ENCODE data around the gene STRIP2.
"Not testable (repeated sequence)": the region's sequence is repeated elsewhere in the genome, so short reads cannot be mapped to it uniquely, and the experiment has no call there.

STRIP2 gene

GRCh38 chr7:129471402-129471827 is 37.2 kb downstream of the STRIP2 start:
- Histone ChIP-seq H3K27ac (ENCODE audit: extremely low read depth, low read depth, low read length) (no peak overlapping the region), H3K9me3 (ENCODE audit: control insufficient read depth, insufficient read depth, low read depth, low read length) (no peaks in the 10 kb centered on the region), H3K4me1 (ENCODE audit: control insufficient read depth, insufficient read depth, low read length) (no peaks in the 10 kb centered on the region), H3K36me3 (ENCODE audit: control insufficient read depth in 2 of 2, insufficient read depth in 1 of 2, low read length in 2 of 2) (peaks cover 0 to 33% of the 10 kb centered on the region in 2 experiments), H3K4me3 (ENCODE audit: low read depth, low read length) (no peak overlapping the region)
- TF ChIP-seq ZSCAN30 (tag by site-specific recombination; IDR thresholded peaks at IDR 0.05) (no peak), ZNF600 (tag by site-specific recombination; IDR thresholded peaks at IDR 0.05) (no peak), SCRT2 (tag by site-specific recombination; IDR thresholded peaks at IDR 0.05) (0 out of 2 replicates have a peak, but pooled peaks have one; percentile 0)
- POLR2A ChIA-PET = interaction anchor here (0.8 kb wide), 1 partner anchor 43 kb away, joined by 3 read pairs; no protein-coding TSS in a partner anchor
- CTCF ChIA-PET = interaction anchor here (0.5 to 6.6 kb wide), 26 partner anchors 9 to 337 kb away, joined by 3 to 74 read pairs (median 4); no protein-coding TSS in a partner anchor

GRCh38 chr7:129475931-129476330 is 41.7 kb downstream of the STRIP2 start:
- peaks cover under 1 to 13% of the 10 kb centered on the region in 2 experiments; a peak in 2 of 3 replicates for H3K36me3 ChIP-seq (ENCODE audit: control insufficient read depth in 2 of 2, insufficient read depth in 1 of 2, low read length in 2 of 2)
- CTCF ChIA-PET = interaction anchor here (0.7 kb wide), 1 partner anchor 42 kb away, joined by 5 read pairs; no protein-coding TSS in a partner anchor
- H3K27ac ChIP-seq (ENCODE audit: extremely low read depth, low read depth, low read length); H3K9me3 ChIP-seq (ENCODE audit: control insufficient read depth, insufficient read depth, low read depth, low read length); H3K4me3 ChIP-seq (ENCODE audit: low read depth, low read length); POLR2A ChIA-PET; H3K4me1 ChIP-seq (ENCODE audit: control insufficient read depth, insufficient read depth, low read length): not testable (repeated sequence)

- CTCF ChIA-PET = interaction anchor here (0.7 to 1.7 kb wide), 2 partner anchors 43 to 258 kb away, joined by 4 to 5 read pairs; no protein-coding TSS in a partner anchor
- H3K36me3 ChIP-seq (ENCODE audit: control insufficient read depth in 2 of 2, insufficient read depth in 1 of 2, low read length in 2 of 2) = peaks cover 5 to 13% of the 10 kb centered on the region in 2 experiments; a peak in 2 of 3 replicates
- POLR2A ChIA-PET = not testable (repeated sequence)
Observed at GRCh38 chr7:129476398-129476797, 42.2 kb downstream of the STRIP2 start.

GRCh38 chr7:129479831-129480230 is 45.6 kb downstream of the STRIP2 start:
- ChIA-PET CTCF (interaction anchor here (0.6 to 0.9 kb wide), 3 partner anchors 46 to 471 kb away, joined by 3 to 7 read pairs (median 5); no protein-coding TSS in a partner anchor), POLR2A (no interaction called here)
- H3K4me3 ChIP-seq (ENCODE audit: low read depth, low read length) = no peak overlapping the region
- H3K4me1 ChIP-seq (ENCODE audit: control insufficient read depth, insufficient read depth, low read length) = no peaks in the 10 kb centered on the region
- peaks cover 8% of the 10 kb centered on the region in 2 experiments; a peak in 2 of 3 replicates for H3K36me3 ChIP-seq (ENCODE audit: control insufficient read depth in 2 of 2, insufficient read depth in 1 of 2, low read length in 2 of 2)
- TF ChIP-seq PRDM4 (tag by site-specific recombination; IDR thresholded peaks at IDR 0.05) (no peak), ZNF404 (tag by site-specific recombination; IDR thresholded peaks at IDR 0.05) (no peak), INSM2 (tag by site-specific recombination; IDR thresholded peaks at IDR 0.05) (no peak), GFI1B (tag by site-specific recombination; IDR thresholded peaks at IDR 0.05) (no peak), ZNF510 (tag by site-specific recombination; IDR thresholded peaks at IDR 0.05; ENCODE audit: insufficient replicate concordance) (peak; percentile 94), ZNF16 (tag by site-specific recombination; IDR thresholded peaks at IDR 0.05; ENCODE audit: low read depth) (no peak), ZNF362 (tag by site-specific recombination; IDR thresholded peaks at IDR 0.05) (no peak)
- H3K9me3 ChIP-seq (ENCODE audit: control insufficient read depth, insufficient read depth, low read depth, low read length) = no peaks in the 10 kb centered on the region
- H3K27ac ChIP-seq (ENCODE audit: extremely low read depth, low read depth, low read length) = no peak overlapping the region

More at GRCh38 chr7:129476398-129476797, 42.2 kb downstream of the STRIP2 start:
- H3K27ac ChIP-seq (ENCODE audit: extremely low read depth, low read depth, low read length); H3K4me3 ChIP-seq (ENCODE audit: low read depth, low read length); H3K4me1 ChIP-seq (ENCODE audit: control insufficient read depth, insufficient read depth, low read length); H3K9me3 ChIP-seq (ENCODE audit: control insufficient read depth, insufficient read depth, low read depth, low read length): not testable (repeated sequence)

Data from HEK293 (cell line).